SK-N-SH (cell line): ENCODE data around the gene DENND2A. TPM values are rescaled to one million over a fixed set of nuclear protein-coding genes. Genes with fewer than 3 reads are reported as not detected.

Experiments used
- CTCF ChIA-PET: fragments of 300-600, 350-600 bp; formaldehyde crosslinking; extraction: SDS; loops from one replicate; lab custom pipeline; 2021; lab: Yijun Ruan, JAX
- POLR2A ChIA-PET: fragments of 350-600 bp; sonication (Branson Sonifier 250); formaldehyde crosslinking; extraction: SDS; loops from one replicate; lab custom pipeline; 2020; ENCODE audit warnings: antibody characterized with exemption, inconsistent platforms; lab: Yijun Ruan, JAX
- DNase-seq: peaks from one replicate; pipeline ENCODE4 v3.0.0; 2012
- H2AFZ ChIP-seq: fragments of 200-600 bp; sonication (generic); 2 replicates; pipeline ENCODE4 v1.8.1; 2016; ENCODE audit warnings: antibody characterized with exemption, mild to moderate bottlenecking, low read depth
- H3F3A ChIP-seq: fragments of 200-600 bp; sonication (generic); replicated peaks from 2 replicates; pipeline ENCODE3; 2016; ENCODE audit warnings: antibody characterized with exemption, mild to moderate bottlenecking; ENCODE audit not compliant: insufficient read depth
- H3K27ac ChIP-seq, 2 experiments: fragments of 200-500 bp in 1 of 2; fragments of 200-600 bp in 1 of 2; sonication (Bioruptor generic) in 1 of 2; sonication (generic), shearing (Covaris generic) in 1 of 2; 2 replicates each; pipeline versions ENCODE4 v1.5.1 to v1.6.1; 2014 to 2016; ENCODE audit warnings: low read depth in 2 of 2, inconsistent platforms in 1 of 2, low read length in 1 of 2, mild to moderate bottlenecking in 1 of 2, mixed read lengths in 1 of 2
- H3K27me3 ChIP-seq: fragments of 200-600 bp; sonication (generic), shearing (Covaris generic); 2 replicates; pipeline ENCODE4 v1.6.1; 2016; ENCODE audit warnings: mixed run types; ENCODE audit not compliant: insufficient read depth
- H3K36me3 ChIP-seq, 2 experiments: fragments of 200-500 bp in 1 of 2; fragments of 200-600 bp in 1 of 2; sonication (Bioruptor generic) in 1 of 2; sonication (generic) in 1 of 2; replicated peaks in 1 of 2; 2 replicates each; pipeline versions ENCODE3 to v1.5.1; 2014 to 2016; ENCODE audit warnings: low read length in 1 of 2, mild to moderate bottlenecking in 1 of 2; ENCODE audit not compliant: insufficient read depth in 2 of 2, control insufficient read depth in 1 of 2
- H3K4me1 ChIP-seq, 2 experiments: fragments of 200-500 bp in 1 of 2; fragments of 200-600 bp in 1 of 2; sonication (Bioruptor generic) in 1 of 2; sonication (generic), shearing (Covaris generic) in 1 of 2; 2 replicates each; pipeline versions ENCODE4 v1.5.1 to v1.6.1; 2014 to 2016; ENCODE audit warnings: low read depth in 1 of 2, low read length in 1 of 2, mixed run types in 1 of 2; ENCODE audit not compliant: insufficient read depth in 2 of 2, control insufficient read depth in 1 of 2
- H3K4me2 ChIP-seq: fragments of 200-600 bp; sonication (generic), shearing (Covaris generic); 2 replicates; pipeline ENCODE4 v1.6.1; 2017; ENCODE audit warnings: mixed run types
- H3K4me3 ChIP-seq, 2 experiments: fragments of 200-500 bp in 1 of 2; fragments of 200-600 bp in 1 of 2; sonication (Bioruptor generic) in 1 of 2; sonication (generic), shearing (Covaris generic) in 1 of 2; 2 replicates each; pipeline versions ENCODE4 v1.5.1 to v1.8.1; 2014 to 2016; ENCODE audit warnings: low read depth in 2 of 2, inconsistent platforms in 1 of 2, low read length in 1 of 2, mild to moderate bottlenecking in 1 of 2, mixed read lengths in 1 of 2, moderate library complexity in 1 of 2
- H3K79me2 ChIP-seq: fragments of 200-600 bp; sonication (generic); 2 replicates; pipeline ENCODE4 v1.8.1; 2017; ENCODE audit warnings: mild to moderate bottlenecking; ENCODE audit not compliant: insufficient read depth
- H3K9ac ChIP-seq: fragments of 200-600 bp; sonication (generic); 2 replicates; pipeline ENCODE4 v1.6.1; 2017; ENCODE audit warnings: mixed run types
- H3K9me2 ChIP-seq: fragments of 200-600 bp; sonication (generic); 2 replicates; pipeline ENCODE4 v1.6.1; 2017; ENCODE audit warnings: mixed run types
- H3K9me3 ChIP-seq: fragments of 200-600 bp; sonication (generic); 2 replicates; pipeline ENCODE4 v1.6.1; 2017; ENCODE audit warnings: mixed run types, mild to moderate bottlenecking, moderate library complexity
- H4K20me1 ChIP-seq: fragments of 200-600 bp; sonication (generic); 2 replicates; pipeline ENCODE4 v1.6.1; 2017; ENCODE audit warnings: mild to moderate bottlenecking, mixed run types; ENCODE audit not compliant: insufficient read depth
- EP300 ChIP-seq, 2 experiments: IDR thresholded peaks; 2 replicates each; pipeline versions ENCODE4 v1.4.0 to v1.6.1; 2012; ENCODE audit warnings: borderline replicate concordance in 1 of 2, low read depth in 1 of 2, low read length in 1 of 2
- FOSL2 ChIP-seq: IDR thresholded peaks from 2 replicates; pipeline ENCODE4 v1.4.0; 2012; ENCODE audit warnings: low read depth, mild to moderate bottlenecking, moderate library complexity, borderline replicate concordance
- GABPA ChIP-seq: IDR thresholded peaks from 2 replicates; pipeline ENCODE4 v1.4.0; 2012; ENCODE audit warnings: low read depth, mild to moderate bottlenecking
- GATA2 ChIP-seq: sonication (generic); formaldehyde crosslinking; IDR thresholded peaks from 2 replicates; pipeline ENCODE4 v1.5.0; 2020; ENCODE audit warnings: mild to moderate bottlenecking, missing genetic modification reagents
- MAX ChIP-seq: IDR thresholded peaks from 2 replicates; pipeline ENCODE4 v1.4.0; 2012; ENCODE audit warnings: low read depth
- NFIC ChIP-seq: IDR thresholded peaks from 2 replicates; pipeline ENCODE4 v1.4.0; 2012; ENCODE audit warnings: borderline replicate concordance
- POLR2AphosphoS5 ChIP-seq: IDR thresholded peaks from 2 replicates; pipeline ENCODE4 v1.6.1; 2012; ENCODE audit warnings: low read depth, low read length
- SIN3A ChIP-seq: IDR thresholded peaks from 2 replicates; pipeline ENCODE4 v1.6.1; 2012; ENCODE audit warnings: low read depth, mild to moderate bottlenecking, low read length, moderate library complexity, borderline replicate concordance
- SMC3 ChIP-seq: IDR thresholded peaks from 2 replicates; pipeline ENCODE4 v1.6.1; 2012; ENCODE audit warnings: low read depth, low read length, improper control_type of control experiment
- TAF1 ChIP-seq: IDR thresholded peaks from 2 replicates; pipeline ENCODE4 v1.6.1; 2012; ENCODE audit warnings: low read depth, mild to moderate bottlenecking, low read length, moderate library complexity, borderline replicate concordance
- TEAD4 ChIP-seq: IDR thresholded peaks from 2 replicates; pipeline ENCODE4 v1.4.0; 2012; ENCODE audit warnings: mild to moderate bottlenecking, borderline replicate concordance; ENCODE audit not compliant: insufficient read depth
- USF2 ChIP-seq: fragments of 150-350 bp; IDR thresholded peaks from 2 replicates; pipeline ENCODE4 v1.6.1; 2017; ENCODE audit warnings: antibody characterized with exemption, low read length, low read depth, borderline replicate concordance
- whole genome bisulfite sequencing: methylation state at CpG from one replicate; pipeline ENCODE4 v1.1.6; 2017; ENCODE audit warnings: low lambda C conversion rate; 5-methylcytosine and 5-hydroxymethylcytosine counted together
- polyA plus RNA-seq, 3 experiments: library from polyadenylated mRNA; depleted of rRNA; stranded (reverse); fragments of >200 nt; gene quantifications; 2 replicates each; pipeline ENCODE4 v1.2.3, GENCODE V29; 2012

The DENND2A gene
- polyA plus RNA-seq, 1 of the 3 experiments (the other 2 are of a cell fraction): 3.5 TPM

GRCh38 chr7:140540136-140540777, 100.4 kb downstream of the DENND2A start:
- POLR2A ChIA-PET: no interaction called here
- DNase-seq: no peak
- no peak for TF ChIP-seq SMC3
- TF ChIP-seq, all 33 proteins: peak for 0
- H3K79me2 ChIP-seq: no peaks in the 10 kb centered on the region
- peaks cover 8 to 20% of the 10 kb centered on the region in 2 experiments; a peak in 3 of 4 replicates for H3K4me1 ChIP-seq
- no peak overlapping the region for H3K4me3 ChIP-seq
- H3K9me2 ChIP-seq: no peaks in the 10 kb centered on the region
- H4K20me1 ChIP-seq: no peaks in the 10 kb centered on the region
- H3K27me3 ChIP-seq: no peaks in the 10 kb centered on the region
- H3K27ac ChIP-seq: no peak overlapping the region; a peak in 1 of 4 replicates
- CTCF ChIA-PET: interaction anchor here (0.7 to 3.9 kb wide), 4 partner anchors 22 to 155 kb away, joined by 3 to 21 read pairs (median 8); no protein-coding TSS in a partner anchor
- H3K36me3 ChIP-seq: no peaks in the 10 kb centered on the region
- H3K9me3 ChIP-seq: no peaks in the 10 kb centered on the region
- peaks cover 16% of the 10 kb centered on the region for H3F3A ChIP-seq
- WGBS: 80% methylated on average over 18 of the region's 18 CpGs
- H2AFZ ChIP-seq: no peak overlapping the region
- no peak overlapping the region for H3K9ac ChIP-seq
- H3K4me2 ChIP-seq: no peak overlapping the region

- CTCF ChIA-PET: interaction anchor here (0.7 to 1.2 kb wide), 2 partner anchors 21 to 154 kb away, joined by 3 read pairs; no protein-coding TSS in a partner anchor
- H3K79me2 ChIP-seq: no peaks in the 10 kb centered on the region
- peaks cover 8 to 20% of the 10 kb centered on the region in 2 experiments; a peak in 3 of 4 replicates for H3K4me1 ChIP-seq
- no peak overlapping the region for H3K4me3 ChIP-seq
- no peaks in the 10 kb centered on the region for H3K9me2 ChIP-seq
- POLR2A ChIA-PET: no interaction called here
- TF ChIP-seq TAF1 (no peak), MAX (no peak), TEAD4 (no peak), SIN3A (no peak), USF2 (no peak), GABPA (no peak), POLR2AphosphoS5 (no peak), GATA2 (CRISPR knock-in tag) (no peak), FOSL2 (no peak), EP300 (IDR thresholded peaks at IDR 0.05; ENCODE audit: borderline replicate concordance in 1 of 2, low read depth in 1 of 2, low read length in 1 of 2) (no peak), NFIC (no peak)
- H2AFZ ChIP-seq: no peak overlapping the region
- H3K4me2 ChIP-seq: no peak overlapping the region
- no peaks in the 10 kb centered on the region for H4K20me1 ChIP-seq
- no peak overlapping the region for H3K9ac ChIP-seq
- H3K27me3 ChIP-seq: no peaks in the 10 kb centered on the region
- H3K36me3 ChIP-seq: no peaks in the 10 kb centered on the region
- no peaks in the 10 kb centered on the region for H3K9me3 ChIP-seq
- H3F3A ChIP-seq: peaks cover 16% of the 10 kb centered on the region
- no peak for DNase-seq
- no peak overlapping the region for H3K27ac ChIP-seq
- 97% methylated on average over 18 of the region's 18 CpGs for WGBS
These were observed 101.2 kb downstream of the DENND2A start for GRCh38 chr7:140539461-140539860.
